HG02981 (cell line): ENCODE results near the gene RYR2.

Experiments
- ATAC-seq: cut with Tn5 transposase; IDR thresholded peaks from one replicate; pipeline ENCODE4 v1.9.1; 2021; ENCODE audit warnings: mild to moderate bottlenecking, moderate library complexity; ENCODE audit not compliant: unreplicated experiment

The RYR2 gene

GRCh38 chr1:237709355-237709754 is 667.4 kb downstream of the RYR2 start:
- no peak for ATAC-seq

GRCh38 chr1:237711281-237711680 is 669.3 kb downstream of the RYR2 start:
- ATAC-seq, result no peak

GRCh38 chr1:237712082-237712481 is 670.1 kb downstream of the RYR2 start:
- no peak for ATAC-seq

- ATAC-seq, result no peak
Measured at GRCh38 chr1:237712586-237713157, 670.7 kb downstream of the RYR2 start.

- ATAC-seq, result no peak
Measured at GRCh38 chr1:237713916-237714315, 671.9 kb downstream of the RYR2 start.

GRCh38 chr1:237717106-237717505 is 675.1 kb downstream of the RYR2 start:
- no peak for ATAC-seq

- ATAC-seq, result no peak
Measured at GRCh38 chr1:237730826-237731350, 688.9 kb downstream of the RYR2 start.

GRCh38 chr1:237732657-237733056 is 690.7 kb downstream of the RYR2 start:
- no peak for ATAC-seq

- peak; percentile 53 for ATAC-seq
Measured at GRCh38 chr1:237736372-237737029, 694.5 kb downstream of the RYR2 start.

GRCh38 chr1:237737448-237737847 is 695.5 kb downstream of the RYR2 start:
- no peak for ATAC-seq

GRCh38 chr1:237737938-237738610 is 696.1 kb downstream of the RYR2 start:
- ATAC-seq, result no peak

GRCh38 chr1:237740846-237741245 is 698.9 kb downstream of the RYR2 start:
- ATAC-seq, result no peak

- no peak for ATAC-seq
Measured at GRCh38 chr1:237745545-237745944, 703.6 kb downstream of the RYR2 start.

GRCh38 chr1:237748171-237748960 is 706.4 kb downstream of the RYR2 start:
- no peak for ATAC-seq

GRCh38 chr1:237749122-237749521 is 707.1 kb downstream of the RYR2 start:
- ATAC-seq, result no peak

GRCh38 chr1:237751090-237751489 is 709.1 kb downstream of the RYR2 start:
- no peak for ATAC-seq

- no peak for ATAC-seq
Measured at GRCh38 chr1:237754627-237755026, 712.6 kb downstream of the RYR2 start.

- ATAC-seq, result no peak
Measured at GRCh38 chr1:237756304-237756967, 714.5 kb downstream of the RYR2 start.

GRCh38 chr1:237759377-237759776 is 717.4 kb downstream of the RYR2 start:
- no peak for ATAC-seq

GRCh38 chr1:237760951-237761350 is 719.0 kb downstream of the RYR2 start:
- no peak for ATAC-seq

GRCh38 chr1:237763137-237763536 is 721.2 kb downstream of the RYR2 start:
- ATAC-seq, result no peak
